GM18873 (cell line): Measurements from ENCODE around the gene HNRNPD.
"Not testable (repeated sequence)": the region's sequence is repeated elsewhere in the genome, so short reads cannot be mapped to it uniquely, and the experiment has no call there.

Experiments used
- ATAC-seq: cut with Tn5 transposase; IDR thresholded peaks from one replicate; pipeline ENCODE4 v1.9.1; 2021; ENCODE audit warnings: mild to moderate bottlenecking, moderate library complexity, moderate number of reproducible peaks; ENCODE audit not compliant: unreplicated experiment, low FRiP score

Gene HNRNPD, protein sequence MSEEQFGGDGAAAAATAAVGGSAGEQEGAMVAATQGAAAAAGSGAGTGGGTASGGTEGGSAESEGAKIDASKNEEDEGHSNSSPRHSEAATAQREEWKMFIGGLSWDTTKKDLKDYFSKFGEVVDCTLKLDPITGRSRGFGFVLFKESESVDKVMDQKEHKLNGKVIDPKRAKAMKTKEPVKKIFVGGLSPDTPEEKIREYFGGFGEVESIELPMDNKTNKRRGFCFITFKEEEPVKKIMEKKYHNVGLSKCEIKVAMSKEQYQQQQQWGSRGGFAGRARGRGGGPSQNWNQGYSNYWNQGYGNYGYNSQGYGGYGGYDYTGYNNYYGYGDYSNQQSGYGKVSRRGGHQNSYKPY

DNA sequence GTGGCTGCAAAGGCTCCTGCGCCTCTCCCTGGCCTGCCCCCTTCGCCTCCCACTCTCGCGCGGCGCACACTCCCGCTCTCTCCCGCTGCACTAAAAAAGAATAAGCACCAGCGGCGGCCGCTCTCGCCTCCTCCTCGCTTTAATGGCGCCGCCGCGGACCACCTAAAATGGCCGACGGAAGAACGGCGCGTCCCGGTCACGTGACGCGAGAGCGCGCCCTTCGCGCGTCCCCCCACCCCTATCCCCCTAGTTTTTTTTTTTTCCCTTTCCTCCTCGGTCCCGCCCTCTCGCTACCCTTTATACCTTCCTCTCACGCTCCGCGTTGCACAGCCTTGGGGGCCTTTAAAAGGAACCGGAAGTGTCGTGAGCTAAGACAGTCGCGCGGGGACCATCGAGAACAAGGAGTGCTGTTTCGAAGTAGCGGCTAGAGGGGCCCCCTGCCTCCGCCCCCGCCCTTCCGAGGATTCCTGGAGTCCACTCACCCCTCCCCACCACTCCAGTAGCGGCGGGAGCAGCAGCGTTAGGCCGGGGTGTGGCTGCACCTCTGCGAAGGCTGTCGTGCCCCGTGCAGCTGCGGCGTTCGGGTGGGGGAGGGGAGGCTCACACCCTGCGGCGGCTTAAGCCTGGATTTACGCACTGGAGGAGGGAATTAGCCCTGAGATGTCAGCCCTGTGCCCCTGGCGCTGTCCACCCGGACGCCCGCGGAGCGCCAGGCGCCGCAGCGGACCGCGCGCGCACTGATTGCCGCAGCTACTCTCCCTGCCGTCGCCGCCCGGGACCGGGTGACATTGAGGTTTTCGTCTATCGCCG is at the start of gene HNRNPD:
Gene HNRNPD, minus strand, starts transcription at position 176 of the 810 bp plus-strand sequence. CDS start 313 bp downstream, outside the sequence.
- ATAC-seq, result peak; percentile 94

DNA sequence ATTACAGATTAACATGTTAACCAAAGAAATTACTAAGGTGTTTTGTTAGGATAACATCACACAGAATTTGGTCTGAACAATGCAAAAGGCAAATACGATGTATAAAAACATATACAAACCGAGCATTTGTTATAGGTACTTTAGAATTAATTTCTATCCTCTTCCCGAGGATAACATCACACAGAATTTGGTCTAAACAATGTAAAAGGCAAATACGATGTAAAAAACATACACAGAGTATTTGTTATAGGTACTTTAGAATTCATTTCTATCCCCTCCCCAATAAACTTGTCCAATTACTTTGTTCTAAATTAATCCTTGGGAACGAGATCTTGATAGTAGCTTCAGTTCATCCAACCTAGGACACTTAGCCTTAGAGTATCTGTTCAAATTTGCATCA is 48.8 kb upstream of the HNRNPD start:
- ATAC-seq, result no peak

GRCh38 chr4:82421796-82422560 is 48.2 kb upstream of the HNRNPD start:
- no peak for ATAC-seq

DNA sequence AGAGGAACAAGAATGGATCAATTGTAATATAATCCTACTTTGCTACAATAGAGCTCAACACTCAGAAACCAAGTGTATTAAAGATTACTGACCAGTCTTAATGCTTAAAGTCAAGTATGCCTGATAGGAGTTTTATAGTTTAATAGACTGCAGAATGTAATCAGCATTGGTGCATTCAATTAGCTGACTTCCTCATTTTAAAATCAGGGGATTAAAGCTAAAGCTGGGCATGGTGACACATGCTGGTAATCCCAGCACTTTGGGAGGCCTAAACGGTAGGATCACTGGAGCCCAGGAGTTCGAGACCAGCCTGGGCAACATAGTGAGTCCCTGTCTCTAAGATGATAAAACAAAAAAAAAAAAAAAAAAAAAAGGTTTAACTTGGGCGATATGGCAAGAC is 45.7 kb upstream of the HNRNPD start:
- no peak for ATAC-seq

DNA sequence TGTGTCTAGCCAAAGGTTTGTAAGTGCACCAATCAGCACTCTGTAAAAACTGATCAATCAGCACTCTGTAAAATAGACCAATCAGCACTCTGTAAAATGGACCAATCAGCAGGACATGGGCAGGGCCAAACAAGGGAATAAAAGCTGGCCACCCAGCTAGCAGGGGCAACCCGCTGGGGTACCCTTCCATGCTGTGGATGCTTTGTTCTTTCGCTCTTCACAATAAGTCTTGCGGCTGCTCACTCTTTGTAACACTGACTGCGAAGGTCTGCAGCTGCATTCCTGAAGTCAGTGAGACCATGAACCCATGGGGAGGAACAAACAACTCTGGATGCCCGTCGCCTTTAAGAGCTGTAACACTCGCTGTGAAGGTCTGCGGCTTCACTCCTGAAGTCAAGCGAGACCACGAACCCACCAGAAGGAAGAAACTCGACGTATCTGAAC is 42.2 kb upstream of the HNRNPD start:
- no peak for ATAC-seq

GRCh38 chr4:82415061-82415460 is 41.3 kb upstream of the HNRNPD start:
- ATAC-seq, result not testable (repeated sequence)

DNA sequence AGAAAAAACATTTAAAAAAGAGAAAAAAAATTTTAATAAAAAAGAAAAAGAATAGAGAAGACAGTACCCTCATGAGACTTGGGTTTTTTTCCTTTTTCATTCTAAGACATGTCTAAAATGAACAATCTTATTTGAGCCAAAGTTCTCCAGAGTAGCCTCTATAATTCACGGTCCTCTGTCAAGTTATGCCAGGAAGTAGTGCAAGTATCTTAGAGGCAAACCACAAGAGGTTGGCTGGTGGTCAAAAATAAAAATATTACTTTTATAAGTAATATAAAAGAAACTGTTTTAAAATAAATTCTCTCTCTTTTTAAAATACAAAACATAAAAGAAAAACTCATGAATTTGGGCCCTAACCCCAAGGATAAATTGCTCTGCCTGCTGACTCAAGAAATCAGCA is 29.9 kb upstream of the HNRNPD start:
- ATAC-seq, result no peak

- ATAC-seq, result no peak
Measured at GRCh38 chr4:82402196-82402775, 28.5 kb upstream of the HNRNPD start.

DNA sequence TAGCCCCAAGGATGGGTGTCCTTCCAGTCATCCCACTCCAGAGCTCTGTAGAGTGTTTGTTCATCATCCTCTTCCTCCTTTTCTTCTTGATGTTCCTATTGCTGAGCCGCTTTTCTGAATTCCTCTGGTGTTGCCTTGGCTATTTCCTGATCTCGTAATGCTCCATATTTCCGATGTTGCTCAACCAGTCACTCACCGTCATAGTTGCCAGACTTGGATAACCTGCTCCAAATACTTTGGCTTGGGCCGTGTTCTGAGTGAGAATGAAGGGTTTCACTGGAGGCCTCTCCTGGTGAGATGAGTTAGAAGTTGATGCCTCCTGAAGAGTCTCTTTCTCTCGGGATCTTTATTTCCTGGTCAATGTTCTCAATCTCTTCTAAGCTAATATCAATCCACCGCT is 27.8 kb upstream of the HNRNPD start:
- no peak for ATAC-seq

DNA sequence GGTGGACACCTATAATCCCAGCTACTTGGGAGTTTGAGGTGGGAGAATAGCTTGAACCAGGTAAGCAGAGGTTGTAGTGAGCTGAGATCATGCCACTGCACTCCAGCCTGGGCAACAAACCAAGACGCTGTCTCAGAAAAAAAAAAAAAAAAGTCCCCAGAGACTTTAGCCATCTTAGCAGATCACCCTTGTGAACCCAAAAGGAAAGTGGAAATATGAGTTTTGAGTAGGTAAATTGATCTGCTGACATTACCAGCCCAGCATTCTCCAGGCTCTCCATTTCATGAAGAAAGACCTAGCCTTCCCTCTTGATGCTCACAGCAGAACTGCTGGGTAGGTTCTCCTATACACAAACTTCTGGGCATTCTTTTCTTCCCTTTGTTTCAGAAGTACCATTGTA is 24.5 kb upstream of the HNRNPD start:
- no peak for ATAC-seq

DNA sequence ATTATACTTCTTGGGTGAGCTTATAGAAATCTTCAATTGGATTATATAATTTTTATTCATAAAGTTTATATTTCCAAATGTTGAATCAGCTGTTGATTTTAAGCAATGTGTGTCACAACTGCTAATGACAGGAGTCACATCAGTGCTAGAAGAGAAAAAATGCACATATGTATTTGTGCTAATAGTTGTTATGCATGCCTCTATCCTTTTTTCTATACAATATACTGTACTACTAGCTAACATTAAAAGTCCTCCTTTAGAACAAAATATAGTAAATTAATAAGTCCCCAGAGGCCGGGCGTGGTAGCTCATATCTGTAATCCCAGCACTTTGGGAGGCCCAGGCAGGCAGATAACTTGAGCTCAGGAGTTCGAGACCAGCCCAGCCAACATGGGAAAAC is 23.7 kb upstream of the HNRNPD start:
- no peak for ATAC-seq

DNA sequence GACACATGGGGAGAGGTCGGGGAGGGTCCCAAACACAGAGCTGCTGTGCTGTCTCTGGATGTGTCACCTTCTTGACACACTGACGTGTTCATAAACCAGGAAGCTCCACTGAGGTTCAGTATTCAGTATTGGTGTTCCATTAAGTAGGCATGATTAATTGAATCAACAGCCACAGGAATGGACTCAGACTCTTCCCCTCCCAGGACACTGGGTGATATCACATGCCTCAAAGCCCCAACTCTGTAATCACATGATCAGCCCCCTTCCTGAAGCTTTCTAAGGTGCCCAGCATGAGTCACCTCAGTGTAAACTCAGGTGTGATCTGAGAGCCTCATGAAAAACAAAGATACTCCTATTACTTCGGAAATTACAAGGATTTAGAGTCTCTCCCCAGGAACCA is 21.1 kb upstream of the HNRNPD start:
- no peak for ATAC-seq

DNA sequence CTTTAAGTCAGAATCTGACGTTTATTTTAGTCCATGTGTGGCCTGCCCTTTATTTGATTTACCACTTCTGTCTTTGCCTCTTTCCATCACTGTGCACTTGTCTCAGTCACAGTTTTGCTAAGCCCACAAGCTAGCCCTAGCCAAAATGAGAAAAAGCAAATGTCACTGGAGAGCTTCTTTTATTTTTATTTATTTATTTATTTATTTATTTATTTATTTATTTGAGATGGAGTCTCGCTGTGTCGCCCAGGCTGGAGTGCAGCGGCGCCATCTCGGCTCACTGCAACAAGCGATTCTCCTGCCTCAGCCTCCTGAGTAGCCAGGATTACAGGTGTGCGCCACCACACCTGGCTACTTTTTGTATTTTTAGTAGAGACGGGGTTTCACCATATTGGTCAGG is 16.3 kb upstream of the HNRNPD start:
- not testable (repeated sequence) for ATAC-seq

GRCh38 chr4:82388405-82388804 is 14.6 kb upstream of the HNRNPD start:
- ATAC-seq, result no peak

- not testable (repeated sequence) for ATAC-seq
Measured at GRCh38 chr4:82386312-82386711, 12.5 kb upstream of the HNRNPD start.

DNA sequence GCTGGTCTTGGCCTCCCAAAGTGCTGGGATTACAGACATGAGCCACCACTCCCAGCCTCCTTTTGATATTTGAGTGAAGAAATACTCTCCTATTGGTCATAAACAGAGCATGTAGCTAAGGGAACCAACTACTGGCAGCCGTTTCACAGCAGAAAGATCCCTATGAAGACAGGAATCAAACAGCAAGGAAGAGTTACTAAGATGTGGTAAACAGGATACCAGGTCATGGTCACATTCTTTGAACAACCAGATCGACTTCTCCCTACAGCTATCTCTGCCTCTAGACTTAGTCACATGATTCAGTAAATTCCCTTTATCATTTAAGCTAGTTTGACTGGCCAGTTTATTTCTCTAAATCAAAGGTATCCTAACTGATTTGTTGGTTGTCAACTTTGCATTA is 9.0 kb upstream of the HNRNPD start:
- no peak for ATAC-seq

- ATAC-seq, result no peak
Measured at GRCh38 chr4:82381661-82382296, 8.0 kb upstream of the HNRNPD start.

- ATAC-seq, result no peak
Measured at GRCh38 chr4:82381235-82381634, 7.4 kb upstream of the HNRNPD start.

DNA sequence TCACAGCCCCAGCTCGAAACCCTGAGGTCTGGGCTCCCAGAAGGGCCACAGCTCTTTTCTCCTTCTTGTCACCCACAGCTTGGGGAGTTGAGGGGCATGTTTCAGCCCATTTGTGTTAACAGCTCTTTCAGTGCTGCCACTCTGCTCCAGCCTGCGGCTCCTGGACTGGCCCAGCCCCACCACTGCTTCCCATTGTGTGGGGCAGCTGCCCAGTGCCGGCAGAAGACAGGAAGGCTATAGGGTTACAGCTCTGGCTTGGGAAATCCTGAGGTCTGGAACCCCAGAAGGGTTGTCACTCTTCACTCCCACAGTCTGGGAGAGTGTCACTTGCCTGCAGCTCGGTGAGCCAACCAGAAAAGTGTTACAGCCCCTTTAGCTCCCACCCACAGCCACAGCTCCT is 7.0 kb upstream of the HNRNPD start:
- ATAC-seq, result no peak

DNA sequence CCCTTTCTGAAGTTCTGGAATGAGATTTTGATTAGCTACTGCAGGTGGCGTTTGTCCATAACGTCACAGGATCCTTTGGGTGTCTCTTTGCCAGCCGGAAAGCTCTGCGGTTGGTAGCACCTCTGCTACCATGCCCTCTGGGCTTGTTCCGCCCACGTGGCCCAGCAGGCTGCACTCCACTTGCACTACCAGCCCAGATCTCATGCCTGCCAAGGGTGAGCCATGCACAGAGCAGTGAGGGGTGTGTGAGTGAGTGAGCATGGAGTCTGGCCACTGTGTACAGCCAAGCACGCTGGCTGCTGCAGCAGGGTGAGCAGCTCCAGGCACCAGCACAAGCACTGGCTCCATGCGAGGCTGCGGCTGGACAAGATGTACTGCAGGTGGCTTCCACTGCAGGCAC is 6.6 kb upstream of the HNRNPD start:
- no peak for ATAC-seq
